GM23338 (cell line): ENCODE data around the gene DPY19L3. TPM values are rescaled to one million over a fixed set of nuclear protein-coding genes. Genes with fewer than 3 reads are reported as not detected.

Source experiments
- ATAC-seq: fragments of 200-7000 bp; cut with Tn5 transposase; 3 replicates; pipeline ENCODE4 v1.9.1; 2020
- DNase-seq: peaks from one replicate; pipeline ENCODE4 v3.0.0-alpha.2; 2015; ENCODE audit warnings: low spot score
- H2AFZ ChIP-seq: fragments of 200-600 bp; sonication (generic); 2 replicates; pipeline ENCODE4 v1.8.0; 2016; ENCODE audit warnings: antibody characterized with exemption, mild to moderate bottlenecking, moderate library complexity
- H3F3A ChIP-seq: fragments of 200-600 bp; sonication (generic); replicated peaks from 2 replicates; pipeline ENCODE4 v1.8.0; 2017; ENCODE audit warnings: antibody characterized with exemption, mixed run types, low read depth
- H3K27ac ChIP-seq: fragments of 200-600 bp; sonication (generic); 2 replicates; pipeline ENCODE4 v1.6.1; 2016; ENCODE audit warnings: low read depth
- H3K27me3 ChIP-seq: fragments of 200-600 bp; sonication (generic); 2 replicates; pipeline ENCODE4 v1.8.0; 2016; ENCODE audit warnings: mild to moderate bottlenecking, mixed run types, moderate library complexity; ENCODE audit not compliant: insufficient read depth
- H3K36me3 ChIP-seq: fragments of 200-600 bp; sonication (generic); 2 replicates; pipeline ENCODE4 v1.8.0; 2016; ENCODE audit warnings: mild to moderate bottlenecking; ENCODE audit not compliant: insufficient read depth
- H3K4me1 ChIP-seq: fragments of 200-600 bp; sonication (generic); 2 replicates; pipeline ENCODE4 v1.8.0; 2016; ENCODE audit warnings: mild to moderate bottlenecking, moderate library complexity; ENCODE audit not compliant: insufficient read depth
- H3K4me2 ChIP-seq: fragments of 200-600 bp; sonication (generic); 2 replicates; pipeline ENCODE4 v1.7.1; 2017; ENCODE audit warnings: mixed run types
- H3K4me3 ChIP-seq: fragments of 200-600 bp; sonication (generic); 2 replicates; pipeline ENCODE4 v1.6.1; 2016; ENCODE audit warnings: mixed run types
- H3K79me2 ChIP-seq: fragments of 200-600 bp; sonication (generic); replicated peaks from 2 replicates; pipeline ENCODE4 v1.8.0; 2017; ENCODE audit warnings: mild to moderate bottlenecking; ENCODE audit not compliant: insufficient read depth
- H3K9me2 ChIP-seq: fragments of 200-600 bp; sonication (generic); 2 replicates; pipeline ENCODE4 v1.8.0; 2017; ENCODE audit not compliant: insufficient read depth
- H4K20me1 ChIP-seq: fragments of 200-600 bp; sonication (generic); replicated peaks from 2 replicates; pipeline ENCODE4 v1.8.0; 2017; ENCODE audit warnings: mild to moderate bottlenecking; ENCODE audit not compliant: insufficient read depth
- H3K27ac Mint-ChIP-seq: 2 replicates; pipeline ENCODE4 v1.8.0; 2020; ENCODE audit warnings: inconsistent platforms, mild to moderate bottlenecking, moderate library complexity, mixed read lengths
- H3K27me3 Mint-ChIP-seq: 3 replicates; pipeline ENCODE4 v1.8.0; 2022; ENCODE audit warnings: low read depth, mild to moderate bottlenecking, moderate library complexity, mixed read lengths, inconsistent platforms; ENCODE audit not compliant: insufficient read depth, poor library complexity
- H3K36me3 Mint-ChIP-seq: 3 replicates; pipeline ENCODE4 v1.8.0; 2021; ENCODE audit warnings: low read depth, mild to moderate bottlenecking, inconsistent platforms, moderate library complexity, mixed read lengths
- H3K4me1 Mint-ChIP-seq: 3 replicates; pipeline ENCODE4 v1.8.0; 2020; ENCODE audit warnings: mild to moderate bottlenecking, inconsistent platforms, mixed read lengths
- H3K4me3 Mint-ChIP-seq: 3 replicates; pipeline ENCODE4 v1.8.0; 2021; ENCODE audit warnings: moderate library complexity, mild to moderate bottlenecking, inconsistent platforms, mixed read lengths
- H3K9me3 Mint-ChIP-seq: 3 replicates; pipeline ENCODE4 v1.8.0; 2020; ENCODE audit warnings: moderate library complexity, mild to moderate bottlenecking, inconsistent platforms, mixed read lengths
- CREB1 ChIP-seq: fragments of 250-450 bp; sonication (Bioruptor Pico); IDR thresholded peaks from 2 replicates; pipeline ENCODE4 v1.5.0; 2020; ENCODE audit warnings: low read depth, mild to moderate bottlenecking, moderate library complexity
- ETS1 ChIP-seq: IDR thresholded peaks from 2 replicates; pipeline ENCODE4 v1.6.1; 2016; ENCODE audit warnings: antibody characterized with exemption
- EZH2 ChIP-seq: fragments of 200-600 bp; sonication (generic); IDR thresholded peaks from one replicate; pipeline ENCODE4 v1.8.0; 2017; ENCODE audit warnings: antibody characterized with exemption, mild to moderate bottlenecking, low read depth; ENCODE audit not compliant: unreplicated experiment
- NANOG ChIP-seq: IDR thresholded peaks from 2 replicates; pipeline ENCODE4 v1.6.1; 2016; ENCODE audit warnings: antibody characterized with exemption, borderline replicate concordance
- POLR2AphosphoS5 ChIP-seq: IDR thresholded peaks from 2 replicates; pipeline ENCODE4 v1.6.1; 2016; ENCODE audit warnings: antibody characterized with exemption, low read depth
- REST ChIP-seq: IDR thresholded peaks from one replicate; pipeline ENCODE4 v1.6.1; 2018; ENCODE audit warnings: antibody characterized with exemption; ENCODE audit not compliant: unreplicated experiment
- STAT1 ChIP-seq: IDR thresholded peaks from one replicate; pipeline ENCODE4 v1.6.1; 2016; ENCODE audit warnings: antibody characterized with exemption; ENCODE audit not compliant: unreplicated experiment
- ZNF331 ChIP-seq: fragments of 250-450 bp; sonication (Bioruptor Pico); IDR thresholded peaks from 2 replicates; pipeline ENCODE4 v1.5.0; 2020; ENCODE audit warnings: low read depth, mild to moderate bottlenecking, moderate library complexity
- ZNF462 ChIP-seq: fragments of 250-450 bp; sonication (Bioruptor Pico); IDR thresholded peaks from 2 replicates; pipeline ENCODE4 v1.5.0; 2020; ENCODE audit warnings: mild to moderate bottlenecking, moderate library complexity
- polyA plus RNA-seq: library from polyadenylated mRNA; unstranded; fragments of >200 nt; fragmentation: Nextera tagmentation; extraction: Ambion mirVana; gene quantifications from 2 replicates; pipeline ENCODE4 v1.2.1, GENCODE V29; 2016
- total RNA-seq: library from RNA; depleted of rRNA; stranded (reverse); fragments of >200 nt; shearing (Covaris generic); gene quantifications from 2 replicates; pipeline ENCODE4 v1.2.3, GENCODE V29; 2014

Gene DPY19L3
- total and polyA plus RNA-seq, 2 experiments from 2014 or later, result 13.5 to 46.6 TPM

GRCh38 chr19:32367948-32368536, 37.5 kb upstream of the DPY19L3 start:
- H3K9me2 ChIP-seq, result no peaks in the 10 kb centered on the region
- peaks cover 4% of the 10 kb centered on the region; the same call in 1 of the 2 replicates for H3K36me3 ChIP-seq
- no peaks in the 10 kb centered on the region for H3K4me1 ChIP-seq
- no peak for ATAC-seq
- H3K27ac ChIP-seq, result no peak overlapping the region
- H2AFZ ChIP-seq, result no peak overlapping the region
- H3K4me3 ChIP-seq, result no peak overlapping the region
- Mint-ChIP-seq H3K9me3 (peaks cover 3% of the 10 kb centered on the region; the same call in 1 of the 3 replicates), H3K36me3 (peaks cover 65% of the 10 kb centered on the region), H3K27ac (no peak overlapping the region), H3K27me3 (no peaks in the 10 kb centered on the region), H3K4me1 (no peaks in the 10 kb centered on the region), H3K4me3 (no peak overlapping the region)
- peaks cover 31% of the 10 kb centered on the region for H4K20me1 ChIP-seq
- H3F3A ChIP-seq, result no peaks in the 10 kb centered on the region
- peaks cover 71% of the 10 kb centered on the region for H3K79me2 ChIP-seq
- no peak overlapping the region for H3K4me2 ChIP-seq
- no peak for DNase-seq
- H3K27me3 ChIP-seq, result no peaks in the 10 kb centered on the region
- TF ChIP-seq ZNF331 (CRISPR knock-in tag), result no peak
- no peak for TF ChIP-seq REST
- TF ChIP-seq NANOG, result no peak

GRCh38 chr19:32368787-32369186, 36.8 kb upstream of the DPY19L3 start:
- Histone ChIP-seq H3K4me1 (no peaks in the 10 kb centered on the region), H3K4me3 (no peak overlapping the region), H3K4me2 (no peak overlapping the region), H3K9me2 (no peaks in the 10 kb centered on the region), H3F3A (no peaks in the 10 kb centered on the region), H3K79me2 (peaks cover 65% of the 10 kb centered on the region), H3K27ac (no peak overlapping the region), H3K36me3 (peaks cover 4% of the 10 kb centered on the region; the same call in 1 of the 2 replicates), H2AFZ (no peak overlapping the region), H4K20me1 (peaks cover 27% of the 10 kb centered on the region), H3K27me3 (no peaks in the 10 kb centered on the region)
- H3K27me3 Mint-ChIP-seq, result no peaks in the 10 kb centered on the region
- H3K4me1 Mint-ChIP-seq, result no peaks in the 10 kb centered on the region
- no peak overlapping the region for H3K27ac Mint-ChIP-seq
- H3K36me3 Mint-ChIP-seq, result peaks cover 67% of the 10 kb centered on the region
- H3K4me3 Mint-ChIP-seq, result no peak overlapping the region
- DNase-seq (no peak), ATAC-seq (no peak)
- peaks cover 3% of the 10 kb centered on the region; the same call in 1 of the 3 replicates for H3K9me3 Mint-ChIP-seq
- TF ChIP-seq EZH2 (no peak), ZNF331 (CRISPR knock-in tag) (no peak), STAT1 (no peak), CREB1 (CRISPR knock-in tag) (no peak), POLR2AphosphoS5 (no peak), ZNF462 (CRISPR knock-in tag) (no peak), ETS1 (no peak)
